GM21737 (cell line): ENCODE results near the gene ROCK2.

Source experiments
- ATAC-seq: cut with Tn5 transposase; IDR thresholded peaks from one replicate; pipeline ENCODE4 v1.9.1; 2021; ENCODE audit warnings: mild to moderate bottlenecking, moderate library complexity; ENCODE audit not compliant: unreplicated experiment

The ROCK2 gene

DNA sequence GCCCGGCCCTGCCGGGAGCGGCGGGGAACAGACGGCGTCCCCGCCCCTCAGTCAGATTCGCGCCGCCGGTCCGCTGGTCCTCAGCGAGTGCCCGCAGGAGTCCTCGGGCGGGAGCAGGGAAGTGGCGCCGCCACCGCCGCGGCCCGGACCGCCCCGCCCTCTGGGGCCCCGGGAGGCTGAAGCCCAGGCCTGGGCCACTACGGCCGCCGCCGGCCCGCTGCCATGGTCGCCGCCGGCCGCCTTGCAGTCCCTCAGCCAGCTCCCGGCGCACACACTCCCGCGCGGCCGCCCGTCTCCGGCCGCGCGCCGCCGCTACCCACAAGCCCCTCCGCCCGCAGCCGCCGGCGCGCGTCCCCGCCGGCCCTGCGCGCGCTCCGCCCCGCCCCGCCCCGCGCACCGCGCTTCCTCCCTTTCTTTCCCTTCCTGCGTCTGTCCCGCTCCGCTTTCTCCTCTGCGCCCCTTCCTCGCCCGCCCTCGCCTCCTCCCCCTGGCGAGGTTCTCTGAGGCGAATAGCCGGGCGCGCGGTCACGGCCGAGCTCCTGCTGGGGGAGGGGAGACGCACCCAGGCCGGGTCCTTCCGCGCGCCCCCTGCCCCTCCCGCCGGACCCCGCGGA lies at the start of gene ROCK2:
Gene ROCK2 (minus strand): TSS at position 295 of the 614 bp plus-strand sequence. CDS start 500 bp downstream, outside the sequence.
- peak; percentile 63 for ATAC-seq

GRCh38 chr2:11393711-11394236 lies 49.3 kb upstream of the ROCK2 start:
- no peak for ATAC-seq

- no peak for ATAC-seq
These were observed 47.5 kb upstream of the ROCK2 start for GRCh38 chr2:11391942-11392266.

- no peak for ATAC-seq
These were observed 45.9 kb upstream of the ROCK2 start for GRCh38 chr2:11390399-11390658.

DNA sequence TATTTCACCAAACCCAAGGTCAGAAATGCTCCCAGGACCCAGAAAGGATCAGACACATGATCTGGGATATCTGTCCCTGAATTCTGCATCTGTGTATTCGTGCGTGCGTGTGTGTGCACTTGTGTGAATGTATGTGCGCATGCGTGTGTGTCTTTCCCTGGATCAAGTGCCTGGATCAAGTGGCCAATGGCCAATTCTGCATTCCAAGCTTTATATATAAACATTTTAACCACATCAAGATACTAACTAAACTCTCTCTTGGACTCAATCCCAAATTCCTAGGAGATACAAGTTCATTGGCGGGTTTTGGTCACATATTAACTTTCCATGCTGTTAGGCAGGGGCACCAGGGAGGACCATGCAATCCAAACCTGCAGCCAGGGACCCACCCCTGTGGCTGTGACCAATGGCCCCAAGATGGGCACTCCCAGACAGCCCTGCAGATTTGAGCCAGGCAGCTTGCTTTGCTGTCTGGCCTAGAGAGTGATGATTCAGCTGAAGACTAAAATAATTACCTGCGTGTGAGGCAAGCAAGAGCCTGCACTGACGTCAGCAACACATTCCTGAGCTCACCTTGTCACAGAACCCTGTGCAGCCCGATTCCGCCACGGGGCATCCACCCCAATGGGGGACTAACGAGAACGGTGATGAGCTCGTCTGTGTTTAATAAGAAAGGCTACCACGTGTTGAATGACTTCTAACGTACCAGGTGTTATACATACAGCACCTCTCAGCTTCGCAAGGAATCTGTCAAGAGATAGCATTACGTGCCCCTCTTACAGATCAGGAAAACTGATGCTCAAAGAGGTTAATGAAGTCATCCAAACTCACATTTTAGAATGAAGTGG lies 45.3 kb upstream of the ROCK2 start:
- ATAC-seq = no peak

DNA sequence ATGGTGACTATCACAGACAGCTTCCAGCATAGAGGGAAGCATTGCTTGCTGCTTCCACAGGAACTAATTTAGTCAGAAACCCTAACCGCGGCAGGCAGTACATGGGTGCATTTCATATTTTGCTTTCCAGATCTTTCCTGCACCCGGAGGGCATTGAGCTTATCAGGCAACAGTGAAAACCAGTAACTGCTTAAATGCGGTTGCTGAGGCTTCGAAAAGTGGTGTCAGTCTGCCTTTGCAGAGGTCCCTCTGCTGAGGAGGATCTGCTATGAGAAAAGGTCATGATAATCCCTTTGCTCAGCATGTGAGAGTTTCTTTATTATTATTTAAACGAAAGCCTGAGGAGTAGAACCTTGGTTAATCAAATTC lies 44.6 kb upstream of the ROCK2 start:
- ATAC-seq = no peak

- ATAC-seq = no peak
These were observed 44.0 kb upstream of the ROCK2 start for GRCh38 chr2:11388262-11389051.

- ATAC-seq = no peak
These were observed 43.4 kb upstream of the ROCK2 start for GRCh38 chr2:11387843-11388242.

- no peak for ATAC-seq
These were observed 42.6 kb upstream of the ROCK2 start for GRCh38 chr2:11387100-11387390.

DNA sequence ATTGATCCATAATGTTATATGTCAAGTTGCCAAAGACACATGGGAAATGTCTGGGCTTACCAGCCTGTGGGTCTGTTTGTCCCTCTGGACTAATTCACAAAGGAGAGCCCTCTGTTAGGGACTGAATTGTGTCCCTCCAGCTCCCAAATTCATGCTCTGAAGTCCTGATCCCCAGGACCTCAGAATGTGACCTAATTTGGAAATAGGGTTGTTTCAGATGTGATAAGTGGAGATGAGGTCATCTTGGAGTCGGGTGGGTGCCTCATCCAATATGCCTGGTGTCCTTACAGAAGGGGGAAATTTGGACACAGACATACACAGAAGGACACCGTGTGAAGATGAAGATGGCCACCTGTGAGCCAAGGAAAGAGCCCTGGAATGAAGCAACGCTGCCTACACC lies 41.4 kb upstream of the ROCK2 start:
- ATAC-seq = no peak

DNA sequence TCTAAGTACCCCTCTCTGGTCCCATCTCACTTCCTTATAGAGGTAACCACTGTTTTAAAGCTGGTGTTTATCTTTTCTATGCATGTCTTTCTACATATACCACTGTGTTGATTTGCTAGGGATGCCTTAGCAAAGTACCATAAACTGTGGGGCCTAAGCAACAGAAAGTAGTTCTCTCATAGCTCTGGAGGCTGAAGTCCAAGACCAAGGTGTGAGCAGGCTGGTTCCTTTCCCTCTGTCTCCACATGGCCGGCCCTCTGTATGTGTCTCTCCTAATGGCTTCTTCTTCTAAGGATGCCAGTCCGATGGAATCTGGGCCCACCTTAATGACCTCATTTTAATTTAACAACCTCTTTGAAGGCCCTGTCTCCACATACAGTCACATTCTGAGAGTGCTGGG lies 40.8 kb upstream of the ROCK2 start:
- ATAC-seq = no peak

- ATAC-seq = no peak
These were observed 35.1 kb upstream of the ROCK2 start for GRCh38 chr2:11379558-11379957.

DNA sequence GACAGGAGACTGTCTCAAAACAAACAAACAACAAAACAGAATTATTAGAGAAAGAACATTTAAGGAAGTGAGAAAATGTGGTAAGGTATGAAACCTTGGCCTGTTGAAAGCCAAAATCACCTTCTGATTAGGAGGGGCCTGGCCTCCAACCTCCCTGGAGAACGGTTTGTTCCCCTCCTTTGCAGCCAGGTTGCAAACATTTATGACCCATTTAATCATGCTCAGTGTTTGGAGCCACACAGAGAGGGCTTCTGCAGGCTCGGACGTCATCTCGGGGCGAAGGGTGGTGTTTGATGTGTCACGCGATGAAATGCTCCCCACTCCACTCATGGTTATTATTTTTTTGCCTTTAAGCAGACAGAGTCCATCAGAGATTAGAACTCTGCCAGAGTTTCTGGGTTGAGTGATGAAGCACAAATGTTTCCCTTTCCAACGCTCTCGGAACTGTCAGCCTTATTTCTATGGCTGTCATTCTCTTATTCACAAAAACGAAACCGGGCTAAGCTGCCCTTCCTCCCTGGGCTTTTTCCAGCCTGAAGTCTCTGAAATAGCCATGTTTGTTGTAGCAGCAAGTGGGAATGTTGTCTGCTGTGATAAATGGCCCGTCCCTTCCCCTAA lies 33.6 kb upstream of the ROCK2 start:
- ATAC-seq = peak; percentile 85

- ATAC-seq = no peak
These were observed 31.6 kb upstream of the ROCK2 start for GRCh38 chr2:11376071-11376470.

DNA sequence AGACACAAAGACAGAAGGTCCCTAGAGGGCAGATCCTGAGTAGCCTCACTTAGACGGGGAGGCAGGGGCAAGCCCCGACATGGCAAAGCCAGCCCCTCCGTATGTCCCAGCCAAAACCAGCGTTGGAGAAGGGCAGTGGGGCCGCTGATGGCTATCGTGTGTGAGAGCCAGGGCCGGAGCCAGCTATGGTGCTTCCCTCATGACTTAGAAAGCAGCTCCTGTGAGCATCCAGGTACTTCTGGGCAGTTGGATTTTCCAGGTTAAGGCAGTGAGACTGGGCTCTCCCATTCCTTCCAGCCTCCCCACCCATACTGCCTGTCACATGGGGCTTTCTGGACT lies 31.2 kb upstream of the ROCK2 start:
- no peak for ATAC-seq

GRCh38 chr2:11375025-11375688 lies 30.7 kb upstream of the ROCK2 start:
- no peak for ATAC-seq

DNA sequence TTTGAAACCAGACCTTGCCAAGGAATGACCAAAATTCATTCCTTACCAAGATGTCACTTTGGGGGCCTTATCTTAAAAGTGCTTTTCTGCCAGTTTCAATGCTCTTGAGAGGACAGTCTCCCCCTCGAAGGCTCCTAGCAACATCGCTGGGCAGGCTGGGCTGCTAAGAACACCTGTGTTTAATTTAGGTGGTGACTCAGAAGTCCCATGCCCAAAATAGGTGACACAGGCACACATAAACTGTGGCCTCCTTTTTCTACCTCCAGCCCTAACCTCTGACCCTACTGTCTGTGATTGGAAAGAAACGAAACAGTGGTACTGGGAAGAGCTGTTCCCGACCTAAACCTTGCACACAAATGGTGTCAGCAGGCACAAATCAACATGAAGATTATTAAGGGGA lies 28.7 kb upstream of the ROCK2 start:
- ATAC-seq = no peak

- ATAC-seq = no peak
These were observed 26.9 kb upstream of the ROCK2 start for GRCh38 chr2:11371092-11371937.

DNA sequence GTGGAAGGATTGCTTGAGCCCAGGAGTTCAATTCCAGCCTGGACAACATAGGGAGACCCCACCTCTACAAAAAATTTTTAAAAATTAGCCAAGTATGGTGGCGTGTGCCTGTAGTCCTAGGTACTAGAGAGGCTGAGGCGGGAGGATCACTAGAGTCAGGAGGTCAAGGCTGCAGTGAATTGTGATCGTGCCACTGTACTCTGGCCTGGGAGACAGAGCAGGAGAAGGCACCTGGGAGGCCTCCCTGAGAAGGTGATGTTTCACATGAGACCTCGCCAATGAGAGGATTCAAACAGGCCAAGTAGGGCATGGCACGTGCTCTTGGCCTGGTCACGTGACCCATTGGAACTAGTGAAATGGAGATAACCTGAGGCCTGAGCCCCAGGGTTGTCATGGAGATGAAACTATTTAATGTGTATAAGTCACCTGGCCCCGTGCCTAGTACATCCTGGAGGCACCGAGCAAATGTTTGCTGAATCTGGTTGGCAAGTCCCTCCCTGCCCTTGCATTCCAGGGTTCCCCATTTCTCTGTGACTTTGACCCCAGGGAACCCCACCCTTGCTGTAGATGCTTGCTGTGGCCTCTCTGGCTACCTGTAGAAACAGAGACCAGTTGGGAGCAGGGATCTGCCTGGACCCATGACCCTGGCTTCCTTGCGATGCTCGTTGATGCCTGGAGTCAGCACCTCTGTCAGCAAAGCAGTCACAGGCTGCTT lies 26.1 kb upstream of the ROCK2 start:
- ATAC-seq = no peak

DNA sequence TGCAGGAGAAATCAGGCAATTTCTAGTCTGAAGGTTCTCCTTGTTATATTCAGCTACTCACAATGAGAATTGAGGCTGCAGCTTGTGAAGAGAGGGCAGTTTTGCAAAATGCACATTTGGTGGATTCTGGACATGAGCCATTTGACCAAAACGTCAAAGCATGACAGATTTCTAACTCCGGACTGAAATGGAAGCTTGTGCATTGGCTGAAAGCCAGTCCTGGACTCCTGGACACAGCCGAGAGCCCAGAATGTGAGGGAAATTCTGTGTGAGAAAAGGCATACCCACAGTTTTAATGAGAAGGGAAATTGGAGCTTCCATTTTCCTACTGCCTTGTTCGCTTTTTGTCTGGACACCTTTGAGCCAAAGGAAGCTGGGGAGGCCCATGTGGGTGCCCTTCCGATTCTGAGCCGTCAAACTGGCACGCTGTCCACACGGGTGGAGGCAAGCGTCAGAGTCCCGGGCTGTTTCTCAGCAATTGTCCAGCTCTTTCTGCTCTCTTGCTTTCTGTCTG lies 23.7 kb upstream of the ROCK2 start:
- no peak for ATAC-seq
